Measurements from ENCODE around the gene USP28. TPM values are rescaled to one million over a fixed set of nuclear protein-coding genes. Genes with fewer than 3 reads are reported as not detected.
"Not testable (repeated sequence)": the region's sequence is repeated elsewhere in the genome, so short reads cannot be mapped to it uniquely, and the experiment has no call there.

USP28 gene
- total RNA-seq, 1 donor from 2014 or later = 28.9 TPM

- no peaks in the 10 kb centered on the region for H3K27me3 ChIP-seq
- H3K27ac ChIP-seq = no peak overlapping the region
- no peaks in the 10 kb centered on the region for H3K4me1 ChIP-seq
- H3K4me3 ChIP-seq = no peak overlapping the region
- intact Hi-C loops (cut with DNase I) = no loop called here
- ATAC-seq (peak; percentile 85), DNase-seq (no peak)
- H3K9me3 ChIP-seq = no peaks in the 10 kb centered on the region
- peak; percentile 65 for TF ChIP-seq CTCF (IDR thresholded peaks at IDR 0.05)
- peaks cover 23% of the 10 kb centered on the region for H3K36me3 ChIP-seq
These were observed 78.6 kb downstream of the USP28 start for GRCh38 chr11:113796663-113797259.

GRCh38 chr11:113789675-113790320 lies 85.6 kb downstream of the USP28 start:
- DNase-seq (no peak), ATAC-seq (no peak)
- Histone ChIP-seq H3K4me1 (no peaks in the 10 kb centered on the region), H3K27me3 (no peaks in the 10 kb centered on the region), H3K36me3 (no peaks in the 10 kb centered on the region), H3K27ac (no peak overlapping the region), H3K9me3 (no peaks in the 10 kb centered on the region), H3K4me3 (no peak overlapping the region)
- intact Hi-C loops (cut with DNase I) = no loop called here
- no peak for TF ChIP-seq CTCF (IDR thresholded peaks at IDR 0.05)

GRCh38 chr11:113789016-113789415 lies 86.4 kb downstream of the USP28 start:
- H3K4me3 ChIP-seq; H3K4me1 ChIP-seq; H3K27me3 ChIP-seq; DNase-seq; H3K9me3 ChIP-seq; intact Hi-C loops (cut with DNase I); ATAC-seq; H3K27ac ChIP-seq; H3K36me3 ChIP-seq: not testable (repeated sequence)

GRCh38 chr11:113782134-113782533 lies 93.2 kb downstream of the USP28 start:
- DNase-seq (no peak), ATAC-seq (no peak)
- Histone ChIP-seq H3K4me1 (no peaks in the 10 kb centered on the region), H3K4me3 (no peak overlapping the region), H3K36me3 (no peaks in the 10 kb centered on the region), H3K27me3 (no peaks in the 10 kb centered on the region), H3K27ac (no peak overlapping the region), H3K9me3 (no peaks in the 10 kb centered on the region)
- no peak for TF ChIP-seq CTCF (IDR thresholded peaks at IDR 0.05)
- intact Hi-C loops (cut with DNase I) = no loop called here

- TF ChIP-seq CTCF (IDR thresholded peaks at IDR 0.05) = no peak
- Histone ChIP-seq H3K9me3 (no peaks in the 10 kb centered on the region), H3K4me1 (no peaks in the 10 kb centered on the region), H3K36me3 (no peaks in the 10 kb centered on the region), H3K27ac (no peak overlapping the region), H3K27me3 (no peaks in the 10 kb centered on the region), H3K4me3 (no peak overlapping the region)
- DNase-seq (no peak), ATAC-seq (peak; percentile 64)
- intact Hi-C loops (cut with DNase I) = no loop called here
These were observed 93.7 kb downstream of the USP28 start for GRCh38 chr11:113781682-113782081.

GRCh38 chr11:113779496-113779895 lies 95.9 kb downstream of the USP28 start, which contains the start of gene CLDN25:
TSS of gene CLDN25 (plus strand) at chr11:113779796. CDS start at chr11:113779796, 0 bp downstream.
- DNase-seq (no peak), ATAC-seq (no peak)
- intact Hi-C loops (cut with DNase I) = no loop called here
- H3K27ac ChIP-seq = no peak within 1 kb of the TSS
- no peak for TF ChIP-seq CTCF (IDR thresholded peaks at IDR 0.05)
- H3K36me3 ChIP-seq = no peaks in the 10 kb centered on the region
- H3K4me1 ChIP-seq = no peaks in the 10 kb centered on the region
- no peaks in the 10 kb centered on the region for H3K27me3 ChIP-seq
- H3K4me3 ChIP-seq = no peak within 1 kb of the TSS
- no peaks in the 10 kb centered on the region for H3K9me3 ChIP-seq
